ENCODE measurements around the gene FAM98C. TPM values are rescaled to one million over a fixed set of nuclear protein-coding genes. Genes with fewer than 3 reads are reported as not detected.
A peak's percentile ranks its signal among the peaks of the same experiment; 100 is the strongest.

FAM98C gene
- total RNA-seq, 1 donor from 2014 or later: 37.1 TPM

- no peak for DNase-seq (ENCODE audit: low read depth)
- TF ChIP-seq, protein P1, sequence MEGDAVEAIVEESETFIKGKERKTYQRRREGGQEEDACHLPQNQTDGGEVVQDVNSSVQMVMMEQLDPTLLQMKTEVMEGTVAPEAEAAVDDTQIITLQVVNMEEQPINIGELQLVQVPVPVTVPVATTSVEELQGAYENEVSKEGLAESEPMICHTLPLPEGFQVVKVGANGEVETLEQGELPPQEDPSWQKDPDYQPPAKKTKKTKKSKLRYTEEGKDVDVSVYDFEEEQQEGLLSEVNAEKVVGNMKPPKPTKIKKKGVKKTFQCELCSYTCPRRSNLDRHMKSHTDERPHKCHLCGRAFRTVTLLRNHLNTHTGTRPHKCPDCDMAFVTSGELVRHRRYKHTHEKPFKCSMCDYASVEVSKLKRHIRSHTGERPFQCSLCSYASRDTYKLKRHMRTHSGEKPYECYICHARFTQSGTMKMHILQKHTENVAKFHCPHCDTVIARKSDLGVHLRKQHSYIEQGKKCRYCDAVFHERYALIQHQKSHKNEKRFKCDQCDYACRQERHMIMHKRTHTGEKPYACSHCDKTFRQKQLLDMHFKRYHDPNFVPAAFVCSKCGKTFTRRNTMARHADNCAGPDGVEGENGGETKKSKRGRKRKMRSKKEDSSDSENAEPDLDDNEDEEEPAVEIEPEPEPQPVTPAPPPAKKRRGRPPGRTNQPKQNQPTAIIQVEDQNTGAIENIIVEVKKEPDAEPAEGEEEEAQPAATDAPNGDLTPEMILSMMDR (conservative IDR thresholded peaks at IDR 0.05; ENCODE audit: low read depth, low read length): no peak
- H3K4me3 ChIP-seq (ENCODE audit: low read depth, low read length): no peak overlapping the region
Observed at GRCh38 chr19:38386300-38386970, 16.5 kb upstream of the FAM98C start.

DNA sequence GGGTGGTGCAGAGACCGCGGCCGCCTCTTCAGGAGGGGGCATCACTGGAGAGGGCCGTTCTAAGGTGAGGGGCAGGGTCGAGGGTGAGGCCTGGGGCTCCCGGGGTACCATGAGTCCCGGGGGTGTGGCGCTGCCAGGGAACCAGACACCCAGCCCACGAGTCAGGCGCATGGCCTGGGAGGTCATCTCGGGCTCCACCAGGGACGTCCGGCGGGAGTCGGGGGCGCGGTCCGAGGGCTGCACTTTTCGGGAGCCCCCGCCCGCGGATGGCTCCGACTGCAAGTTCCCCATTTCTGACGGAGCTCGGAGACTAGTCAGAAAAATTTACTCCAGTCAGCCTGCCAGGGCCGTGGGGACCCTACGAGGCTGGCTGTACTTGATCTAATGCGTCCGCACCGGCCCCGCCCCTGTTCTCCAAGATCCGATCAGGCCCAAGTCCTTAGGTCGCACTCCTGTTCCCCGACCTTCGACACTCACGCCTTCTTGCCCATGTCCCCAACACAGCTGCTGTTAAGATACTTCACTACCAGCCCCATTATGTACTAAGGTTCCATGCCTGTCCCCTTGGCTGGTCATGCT lies 15.8 kb upstream of the FAM98C start:
- DNase-seq (ENCODE audit: low read depth): no peak
- TF ChIP-seq, protein P1 (conservative IDR thresholded peaks at IDR 0.05; ENCODE audit: low read depth, low read length): no peak
- peak overlapping the region; percentile 100 for H3K4me3 ChIP-seq (ENCODE audit: low read depth, low read length)

DNA sequence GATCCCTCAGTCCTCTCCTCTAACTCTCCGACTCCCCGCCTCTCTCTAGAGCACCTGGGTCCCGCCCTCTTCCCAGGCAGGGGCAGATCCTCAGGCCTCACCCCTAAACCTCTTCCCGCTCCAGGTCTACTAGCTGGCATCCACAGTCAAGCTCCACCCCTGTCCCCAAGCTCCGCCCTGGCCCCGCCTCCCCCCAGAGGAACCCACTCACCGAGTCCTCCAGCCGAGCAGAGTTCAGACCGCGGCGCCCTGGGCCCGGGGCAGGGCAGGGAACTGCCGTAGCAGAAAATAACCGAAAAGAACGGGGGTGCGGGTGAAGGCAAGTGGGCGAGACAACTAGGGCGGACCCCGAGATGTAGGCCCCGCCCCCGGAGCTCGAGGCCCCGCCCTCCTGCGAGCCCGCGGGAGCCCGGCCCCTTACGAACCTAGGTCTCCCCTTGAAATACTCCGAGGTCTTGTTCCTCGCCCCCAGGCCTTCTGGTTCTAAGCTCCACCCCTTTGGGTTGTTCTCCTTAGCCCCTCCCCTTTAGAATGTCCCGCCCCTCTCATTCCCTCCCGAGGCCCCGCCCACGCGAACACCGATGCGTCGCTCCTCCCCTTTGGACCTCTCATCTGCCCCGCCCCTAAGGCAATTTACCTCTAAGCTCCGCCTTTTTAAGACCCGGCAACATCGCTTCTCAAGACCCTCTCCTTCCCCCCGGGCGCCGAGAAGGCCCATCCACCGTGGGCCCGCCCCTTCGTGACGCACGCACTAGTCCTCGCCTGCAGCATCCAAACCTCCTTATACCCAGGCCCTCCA lies 15.1 kb upstream of the FAM98C start, which contains the start of gene GGN:
GGN (minus strand) TSS at position 485 of the 799 bp plus-strand sequence. CDS start 773 bp downstream, outside the sequence.
- peak; percentile 74 for DNase-seq (ENCODE audit: low read depth)
- TF ChIP-seq, protein P1 (conservative IDR thresholded peaks at IDR 0.05; ENCODE audit: low read depth, low read length): no peak
- H3K4me3 ChIP-seq (ENCODE audit: low read depth, low read length): peak within 1 kb of the TSS; percentile 100

- DNase-seq (ENCODE audit: low read depth): no peak
- TF ChIP-seq, protein P1 (conservative IDR thresholded peaks at IDR 0.05; ENCODE audit: low read depth, low read length): no peak
- H3K4me3 ChIP-seq (ENCODE audit: low read depth, low read length): peak within 1 kb of the TSS; percentile 100
Observed at GRCh38 chr19:38388349-38389100, 14.4 kb upstream of the FAM98C start, which contains the start of gene SPRED3. TSS of gene SPRED3 (plus strand) at chr19:38388697. CDS start at chr19:38390303, 1,606 bp downstream.

- no peak for DNase-seq (ENCODE audit: low read depth)
- peak overlapping the region; percentile 100 for H3K4me3 ChIP-seq (ENCODE audit: low read depth, low read length)
- TF ChIP-seq, protein P1 (conservative IDR thresholded peaks at IDR 0.05; ENCODE audit: low read depth, low read length): no peak
Observed at GRCh38 chr19:38389101-38389925, 13.6 kb upstream of the FAM98C start.

Measured in epithelial cell of proximal tubule (primary cell).